ENCODE results near the gene CER1. TPM values are rescaled to one million over a fixed set of nuclear protein-coding genes. Genes with fewer than 3 reads are reported as not detected.
A peak's percentile ranks its signal among the peaks of the same experiment; 100 is the strongest.

The CER1 gene
- total RNA-seq, 1 donor from 2014 or later: not detected

DNA sequence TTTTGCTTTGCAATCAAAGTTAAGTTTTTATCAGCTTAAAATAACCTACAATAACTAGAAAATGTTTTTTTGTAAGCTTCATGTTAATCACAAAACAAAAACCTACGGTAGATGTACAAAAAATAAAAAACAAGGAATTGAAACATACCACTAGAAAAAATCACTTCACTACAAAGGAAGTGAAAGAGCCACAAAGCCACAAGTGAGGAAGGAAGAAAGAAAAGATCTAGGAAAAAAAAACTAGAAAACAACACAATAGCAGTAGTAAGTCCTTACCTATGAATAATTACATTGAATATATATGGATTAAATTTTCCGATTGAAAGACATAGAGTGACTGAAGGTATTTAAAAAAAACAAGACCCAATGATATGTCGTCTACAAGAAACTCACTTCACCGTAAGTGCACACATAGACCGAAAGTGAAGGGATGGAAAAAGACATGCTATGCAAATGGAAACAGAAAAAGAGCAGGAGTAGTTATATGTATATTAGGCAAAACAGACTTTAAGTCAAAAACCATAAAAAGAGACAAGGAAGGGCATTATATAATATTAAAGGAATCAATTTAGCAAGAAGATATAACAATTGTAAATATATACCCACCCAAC, 15.9 kb downstream of the CER1 start:
- Mint-ChIP-seq H3K36me3 (ENCODE audit: unreplicated experiment) (peaks cover 5% of the 10 kb centered on the region), H3K27ac (ENCODE audit: unreplicated experiment) (no peak overlapping the region), H3K9me3 (ENCODE audit: unreplicated experiment) (peaks cover 47% of the 10 kb centered on the region), H3K4me1 (ENCODE audit: unreplicated experiment) (peaks cover 3% of the 10 kb centered on the region), H3K27me3 (ENCODE audit: unreplicated experiment) (peaks cover 5% of the 10 kb centered on the region), H3K4me3 (ENCODE audit: unreplicated experiment) (no peak overlapping the region)
- TF ChIP-seq CTCF (IDR thresholded peaks at IDR 0.05): no peak
- no peak for DNase-seq (ENCODE audit: extremely low spot score, unreplicated experiment)

- Mint-ChIP-seq H3K36me3 (ENCODE audit: unreplicated experiment) (peaks cover 5% of the 10 kb centered on the region), H3K9me3 (ENCODE audit: unreplicated experiment) (peaks cover 42% of the 10 kb centered on the region), H3K4me1 (ENCODE audit: unreplicated experiment) (no peaks in the 10 kb centered on the region), H3K4me3 (ENCODE audit: unreplicated experiment) (no peak overlapping the region), H3K27me3 (ENCODE audit: unreplicated experiment) (peaks cover 5% of the 10 kb centered on the region), H3K27ac (ENCODE audit: unreplicated experiment) (no peak overlapping the region)
- TF ChIP-seq CTCF (IDR thresholded peaks at IDR 0.05): no peak
- no peak for DNase-seq (ENCODE audit: extremely low spot score, unreplicated experiment)
Measured at GRCh38 chr9:14705079-14705478, 17.5 kb downstream of the CER1 start.

- Mint-ChIP-seq H3K27me3 (ENCODE audit: unreplicated experiment) (peaks cover 5% of the 10 kb centered on the region), H3K9me3 (ENCODE audit: unreplicated experiment) (peaks cover 34% of the 10 kb centered on the region), H3K4me3 (ENCODE audit: unreplicated experiment) (no peak overlapping the region), H3K4me1 (ENCODE audit: unreplicated experiment) (no peaks in the 10 kb centered on the region), H3K27ac (ENCODE audit: unreplicated experiment) (no peak overlapping the region), H3K36me3 (ENCODE audit: unreplicated experiment) (peaks cover 5% of the 10 kb centered on the region)
- TF ChIP-seq CTCF (IDR thresholded peaks at IDR 0.05): no peak
- no peak for DNase-seq (ENCODE audit: extremely low spot score, unreplicated experiment)
Measured at GRCh38 chr9:14704281-14704680, 18.3 kb downstream of the CER1 start.

GRCh38 chr9:14702200-14702720, 20.3 kb downstream of the CER1 start:
- no peak overlapping the region for H3K4me3 Mint-ChIP-seq (ENCODE audit: unreplicated experiment)
- no peaks in the 10 kb centered on the region for H3K4me1 Mint-ChIP-seq (ENCODE audit: unreplicated experiment)
- H3K27me3 Mint-ChIP-seq (ENCODE audit: unreplicated experiment): peaks cover 16% of the 10 kb centered on the region
- peaks cover 21% of the 10 kb centered on the region for H3K9me3 Mint-ChIP-seq (ENCODE audit: unreplicated experiment)
- no peak for DNase-seq (ENCODE audit: extremely low spot score, unreplicated experiment)
- no peak overlapping the region for H3K27ac Mint-ChIP-seq (ENCODE audit: unreplicated experiment)
- H3K36me3 Mint-ChIP-seq (ENCODE audit: unreplicated experiment): peaks cover 5% of the 10 kb centered on the region
- TF ChIP-seq CTCF (IDR thresholded peaks at IDR 0.05): no peak

DNA sequence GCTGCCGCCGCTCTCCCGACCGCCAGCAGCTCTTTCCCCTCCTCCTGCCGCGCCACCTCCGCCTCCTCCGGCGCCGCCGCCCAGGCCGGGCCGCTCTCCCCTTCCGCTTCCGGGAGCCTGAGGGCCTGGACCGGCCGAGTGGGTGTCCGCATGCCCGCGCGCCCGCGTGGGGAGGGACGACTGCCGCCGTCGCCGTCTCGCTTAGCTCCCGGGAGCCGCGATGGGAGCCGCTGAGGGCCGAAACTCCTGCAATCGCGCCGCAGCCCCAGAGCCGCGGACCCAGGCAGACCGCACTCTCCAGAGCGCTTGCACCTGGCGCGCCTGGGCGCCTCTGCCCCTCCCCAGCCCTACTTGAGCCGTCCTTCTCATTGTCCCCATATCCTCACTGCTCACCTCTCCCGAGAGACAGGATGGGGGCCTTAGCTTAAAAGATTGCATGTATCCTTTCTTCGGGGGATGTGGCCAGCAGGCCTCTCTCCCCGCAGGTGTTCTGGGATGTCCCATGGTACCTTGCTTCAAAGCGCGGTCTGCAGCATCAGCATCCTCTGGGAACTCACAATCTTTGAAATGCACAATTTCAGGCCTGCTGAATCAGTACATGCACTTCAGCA, 29.2 kb downstream of the CER1 start, which contains the start of gene ZDHHC21:
TSS of gene ZDHHC21 (minus strand) at position 182 of the 611 bp plus-strand sequence. CDS start 19,092 bp downstream, outside the sequence.
- peaks cover 16% of the 10 kb centered on the region for H3K27me3 Mint-ChIP-seq (ENCODE audit: unreplicated experiment)
- no peaks in the 10 kb centered on the region for H3K9me3 Mint-ChIP-seq (ENCODE audit: unreplicated experiment)
- peak within 1 kb of the TSS; percentile 92 for H3K4me3 Mint-ChIP-seq (ENCODE audit: unreplicated experiment)
- H3K36me3 Mint-ChIP-seq (ENCODE audit: unreplicated experiment): peaks cover 10% of the 10 kb centered on the region
- peak within 1 kb of the TSS; percentile 61 for H3K27ac Mint-ChIP-seq (ENCODE audit: unreplicated experiment)
- DNase-seq (ENCODE audit: extremely low spot score, unreplicated experiment): peak; percentile 88
- no peak for TF ChIP-seq CTCF (IDR thresholded peaks at IDR 0.05)
- peaks cover 16% of the 10 kb centered on the region for H3K4me1 Mint-ChIP-seq (ENCODE audit: unreplicated experiment)
